SK-N-MC (cell line): ENCODE measurements around the gene LIN7A.

ENCODE experiments used
- EZH2 ChIP-seq: fragments of 200-600 bp; sonication (generic); IDR thresholded peaks from one replicate; pipeline ENCODE4 v1.6.1; 2017; ENCODE audit warnings: antibody characterized with exemption
- POLR2AphosphoS5 ChIP-seq: IDR thresholded peaks from 2 replicates; pipeline ENCODE4 v1.6.1; 2012; ENCODE audit warnings: mild to moderate bottlenecking, low read depth, low read length, borderline replicate concordance

DNA sequence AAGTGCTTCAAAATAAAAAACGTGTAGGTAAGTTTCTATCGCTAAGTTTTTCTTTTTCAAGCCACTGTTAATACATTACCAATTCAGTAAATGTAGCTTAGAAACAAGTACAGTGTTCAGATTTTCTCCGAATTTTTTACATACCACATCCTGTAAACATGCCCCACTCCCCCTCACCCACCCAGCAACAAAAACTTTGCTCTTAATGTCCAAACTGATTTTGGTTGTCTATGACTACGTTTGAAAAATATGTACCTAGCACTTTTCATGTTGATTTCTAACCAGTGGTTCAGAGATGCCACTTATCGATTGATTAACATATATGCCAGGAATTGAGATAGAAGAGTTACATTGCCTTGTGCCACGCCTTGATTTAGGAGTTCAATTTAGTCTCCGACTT is 663 bp upstream of the LIN7A start:
- no peak for TF ChIP-seq POLR2AphosphoS5
- no peak for TF ChIP-seq EZH2
